Endothelial cell of umbilical vein (primary cell): ENCODE results near the gene ATP5F1B.

Experiments used
- EZH2 ChIP-seq: IDR thresholded peaks from 2 replicates; pipeline ENCODE4 v1.6.1; 2012; ENCODE audit warnings: borderline replicate concordance, low read depth, mild to moderate bottlenecking, moderate library complexity, low read length, inconsistent platforms; ENCODE audit not compliant: severe bottlenecking
- FOS ChIP-seq: IDR thresholded peaks from 2 replicates; pipeline ENCODE4 v1.6.1; 2011; ENCODE audit warnings: mild to moderate bottlenecking, low read length, moderate library complexity, borderline replicate concordance; ENCODE audit not compliant: insufficient read depth
- JUN ChIP-seq: IDR thresholded peaks from 2 replicates; pipeline ENCODE4 v1.6.1; 2011; ENCODE audit warnings: borderline replicate concordance, low read depth; ENCODE audit not compliant: insufficient read length, insufficient read depth
- MAX ChIP-seq: IDR thresholded peaks from 2 replicates; pipeline ENCODE4 v1.6.1; 2011; ENCODE audit not compliant: insufficient read depth, insufficient read length
- MYC ChIP-seq: IDR thresholded peaks from one replicate; pipeline ENCODE4 v1.6.1; 2011; ENCODE audit warnings: mild to moderate bottlenecking, low read depth, low read length
- POLR2A ChIP-seq: IDR thresholded peaks from 2 replicates; pipeline ENCODE4 v1.6.1; 2012; ENCODE audit warnings: low read depth, mild to moderate bottlenecking, control low read depth, low read length
- POLR2AphosphoS5 ChIP-seq: IDR thresholded peaks from 2 replicates; pipeline ENCODE4 v1.6.1; 2012; ENCODE audit warnings: low read depth, mild to moderate bottlenecking, control low read depth, low read length, moderate library complexity; ENCODE audit not compliant: insufficient read depth
- TF ChIP-seq, protein P1 (sequence below), 2 donors: IDR thresholded peaks; 1 replicate in 1 of 2; 2 replicates in 1 of 2; pipeline ENCODE4 v1.5.1; 2011; ENCODE audit warnings: low read length in 2 of 2, mild to moderate bottlenecking in 2 of 2, moderate library complexity in 2 of 2, control low read depth in 1 of 2, inconsistent platforms in 1 of 2, low read depth in 1 of 2; ENCODE audit not compliant: insufficient read depth in 1 of 2; ENCODE audit errors: extremely low read depth in 1 of 2

- TF ChIP-seq POLR2A (no peak), JUN (no peak), EZH2 (no peak), POLR2AphosphoS5 (no peak), MAX (no peak), FOS (no peak), MYC (no peak)
- TF ChIP-seq, protein P1, sequence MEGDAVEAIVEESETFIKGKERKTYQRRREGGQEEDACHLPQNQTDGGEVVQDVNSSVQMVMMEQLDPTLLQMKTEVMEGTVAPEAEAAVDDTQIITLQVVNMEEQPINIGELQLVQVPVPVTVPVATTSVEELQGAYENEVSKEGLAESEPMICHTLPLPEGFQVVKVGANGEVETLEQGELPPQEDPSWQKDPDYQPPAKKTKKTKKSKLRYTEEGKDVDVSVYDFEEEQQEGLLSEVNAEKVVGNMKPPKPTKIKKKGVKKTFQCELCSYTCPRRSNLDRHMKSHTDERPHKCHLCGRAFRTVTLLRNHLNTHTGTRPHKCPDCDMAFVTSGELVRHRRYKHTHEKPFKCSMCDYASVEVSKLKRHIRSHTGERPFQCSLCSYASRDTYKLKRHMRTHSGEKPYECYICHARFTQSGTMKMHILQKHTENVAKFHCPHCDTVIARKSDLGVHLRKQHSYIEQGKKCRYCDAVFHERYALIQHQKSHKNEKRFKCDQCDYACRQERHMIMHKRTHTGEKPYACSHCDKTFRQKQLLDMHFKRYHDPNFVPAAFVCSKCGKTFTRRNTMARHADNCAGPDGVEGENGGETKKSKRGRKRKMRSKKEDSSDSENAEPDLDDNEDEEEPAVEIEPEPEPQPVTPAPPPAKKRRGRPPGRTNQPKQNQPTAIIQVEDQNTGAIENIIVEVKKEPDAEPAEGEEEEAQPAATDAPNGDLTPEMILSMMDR (IDR thresholded peaks at IDR 0.05; ENCODE audit: extremely low read depth in 1 of 2, insufficient read depth in 1 of 2, low read depth in 1 of 2, low read length in 2 of 2), result no peak
Observed at GRCh38 chr12:56614627-56615026, 31.2 kb downstream of the ATP5F1B start.
